HEK293 (cell line): ENCODE data around the gene CC2D2A.
A peak's percentile ranks its signal among the peaks of the same experiment; 100 is the strongest.

Experiments
- GLIS1 ChIP-seq: fragments of 450-650 bp; formaldehyde crosslinking; IDR thresholded peaks from 2 replicates; pipeline ENCODE4 v1.5.1; 2016; ENCODE audit warnings: missing biosample characterization, missing genetic modification characterization
- GLIS2 ChIP-seq: fragments of 450-650 bp; formaldehyde crosslinking; IDR thresholded peaks from 2 replicates; pipeline ENCODE4 v1.5.1; 2016; ENCODE audit warnings: missing biosample characterization, missing genetic modification characterization
- HIC1 ChIP-seq: fragments of 450-650 bp; formaldehyde crosslinking; IDR thresholded peaks from 2 replicates; pipeline ENCODE4 v1.5.1; 2016; ENCODE audit warnings: missing biosample characterization, missing genetic modification characterization
- MYNN ChIP-seq: fragments of 450-650 bp; formaldehyde crosslinking; IDR thresholded peaks from 2 replicates; pipeline ENCODE4 v1.5.1; 2016; ENCODE audit warnings: missing biosample characterization, missing genetic modification characterization, borderline replicate concordance
- PATZ1 ChIP-seq: fragments of 450-650 bp; formaldehyde crosslinking; IDR thresholded peaks from 2 replicates; pipeline ENCODE4 v1.5.1; 2016; ENCODE audit warnings: missing biosample characterization, missing genetic modification characterization
- PRDM6 ChIP-seq: fragments of 450-650 bp; formaldehyde crosslinking; IDR thresholded peaks from 2 replicates; pipeline ENCODE4 v1.5.1; 2017; ENCODE audit warnings: missing biosample characterization, missing genetic modification characterization
- SP3 ChIP-seq: fragments of 450-650 bp; formaldehyde crosslinking; IDR thresholded peaks from 2 replicates; pipeline ENCODE4 v1.5.1; 2016; ENCODE audit warnings: missing biosample characterization, missing genetic modification characterization
- WT1 ChIP-seq: fragments of 450-650 bp; formaldehyde crosslinking; IDR thresholded peaks from 2 replicates; pipeline ENCODE4 v1.5.1; 2016; ENCODE audit warnings: missing biosample characterization, missing genetic modification characterization
- ZBTB1 ChIP-seq: fragments of 450-650 bp; formaldehyde crosslinking; IDR thresholded peaks from 2 replicates; pipeline ENCODE4 v1.5.1; 2016; ENCODE audit warnings: missing biosample characterization, missing genetic modification characterization
- ZBTB10 ChIP-seq: fragments of 450-650 bp; formaldehyde crosslinking; IDR thresholded peaks from 2 replicates; pipeline ENCODE4 v1.5.1; 2016; ENCODE audit warnings: missing biosample characterization, missing genetic modification characterization
- ZBTB8A ChIP-seq: fragments of 450-650 bp; formaldehyde crosslinking; IDR thresholded peaks from 2 replicates; pipeline ENCODE4 v1.5.1; 2016; ENCODE audit warnings: missing biosample characterization, missing genetic modification characterization
- ZFP3 ChIP-seq: fragments of 450-650 bp; formaldehyde crosslinking; IDR thresholded peaks from 2 replicates; pipeline ENCODE4 v1.5.1; 2016; ENCODE audit warnings: low read depth, missing biosample characterization, missing genetic modification characterization
- ZNF184 ChIP-seq: fragments of 450-650 bp; IDR thresholded peaks from 2 replicates; pipeline ENCODE4 v1.5.1; 2018; ENCODE audit warnings: missing biosample characterization, mild to moderate bottlenecking, missing genetic modification characterization
- ZNF214 ChIP-seq: fragments of 450-650 bp; formaldehyde crosslinking; IDR thresholded peaks from 2 replicates; pipeline ENCODE4 v1.5.1; 2017; ENCODE audit warnings: missing biosample characterization, mild to moderate bottlenecking, missing genetic modification characterization, borderline replicate concordance
- ZNF221 ChIP-seq: fragments of 450-650 bp; formaldehyde crosslinking; IDR thresholded peaks from 2 replicates; pipeline ENCODE4 v1.5.1; 2017; ENCODE audit warnings: missing biosample characterization, missing genetic modification characterization, borderline replicate concordance
- ZNF24 ChIP-seq: fragments of 450-650 bp; formaldehyde crosslinking; IDR thresholded peaks from 2 replicates; pipeline ENCODE4 v1.5.1; 2016; ENCODE audit warnings: missing biosample characterization, missing genetic modification characterization
- ZNF311 ChIP-seq: fragments of 450-650 bp; formaldehyde crosslinking; IDR thresholded peaks from 2 replicates; pipeline ENCODE4 v1.5.1; 2017; ENCODE audit warnings: missing biosample characterization, missing genetic modification characterization, borderline replicate concordance
- ZNF404 ChIP-seq: fragments of 450-650 bp; formaldehyde crosslinking; IDR thresholded peaks from 2 replicates; pipeline ENCODE4 v1.5.1; 2017; ENCODE audit warnings: missing biosample characterization, missing genetic modification characterization
- ZNF48 ChIP-seq: fragments of 450-650 bp; formaldehyde crosslinking; IDR thresholded peaks from 2 replicates; pipeline ENCODE4 v1.5.1; 2016; ENCODE audit warnings: missing biosample characterization, missing genetic modification characterization
- ZNF513 ChIP-seq: fragments of 450-650 bp; IDR thresholded peaks from 2 replicates; pipeline ENCODE4 v1.5.1; 2018; ENCODE audit warnings: missing biosample characterization, missing genetic modification characterization
- ZNF555 ChIP-seq: fragments of 450-650 bp; formaldehyde crosslinking; conservative IDR thresholded peaks from 2 replicates; pipeline ENCODE4 v1.5.1; 2017; ENCODE audit warnings: missing biosample characterization, mild to moderate bottlenecking, missing genetic modification characterization, inconsistent platforms
- ZNF561 ChIP-seq: fragments of 450-650 bp; IDR thresholded peaks from 2 replicates; pipeline ENCODE4 v1.5.1; 2018; ENCODE audit warnings: missing biosample characterization, missing genetic modification characterization, borderline replicate concordance
- ZNF600 ChIP-seq: fragments of 450-650 bp; formaldehyde crosslinking; IDR thresholded peaks from 2 replicates; pipeline ENCODE4 v1.5.1; 2016; ENCODE audit warnings: missing biosample characterization, missing genetic modification characterization
- ZNF623 ChIP-seq: fragments of 450-650 bp; formaldehyde crosslinking; IDR thresholded peaks from 2 replicates; pipeline ENCODE4 v1.5.1; 2016; ENCODE audit warnings: missing biosample characterization, missing genetic modification characterization
- ZNF658 ChIP-seq: fragments of 450-650 bp; formaldehyde crosslinking; IDR thresholded peaks from 2 replicates; pipeline ENCODE4; 2016; ENCODE audit warnings: missing biosample characterization, missing genetic modification characterization
- ZNF692 ChIP-seq: fragments of 450-650 bp; formaldehyde crosslinking; IDR thresholded peaks from 2 replicates; pipeline ENCODE4 v1.5.1; 2016; ENCODE audit warnings: missing biosample characterization, missing genetic modification characterization
- ZNF747 ChIP-seq: fragments of 450-650 bp; formaldehyde crosslinking; IDR thresholded peaks from 2 replicates; pipeline ENCODE4 v1.5.1; 2016; ENCODE audit warnings: missing biosample characterization, missing genetic modification characterization
- ZSCAN30 ChIP-seq: fragments of 450-650 bp; IDR thresholded peaks from 2 replicates; pipeline ENCODE4 v1.5.1; 2018; ENCODE audit warnings: missing biosample characterization, mild to moderate bottlenecking, missing genetic modification characterization, moderate library complexity

The CC2D2A gene

GRCh38 chr4:15479089-15479912 lies 9.6 kb downstream of the CC2D2A start (continued):
- TF ChIP-seq ZBTB8A: 0 out of 2 replicates have a peak, but pooled peaks have one; percentile 14
- TF ChIP-seq ZNF311: no peak
- no peak for TF ChIP-seq PATZ1 (tag by site-specific recombination)
- TF ChIP-seq ZNF513 (tag by site-specific recombination): no peak
- no peak for TF ChIP-seq ZNF214
- TF ChIP-seq ZNF221 (tag by site-specific recombination): no peak
- peak; percentile 78 for TF ChIP-seq GLIS2 (tag by site-specific recombination)
- TF ChIP-seq HIC1: no peak
- TF ChIP-seq ZNF623: no peak
- TF ChIP-seq ZNF24 (tag by site-specific recombination): no peak
- TF ChIP-seq ZNF658: no peak
- TF ChIP-seq ZNF184: no peak
- TF ChIP-seq ZBTB10 (tag by site-specific recombination): no peak
- TF ChIP-seq SP3 (tag by site-specific recombination): peak; percentile 69
- TF ChIP-seq ZNF692 (tag by site-specific recombination): no peak
- TF ChIP-seq ZNF747 (tag by site-specific recombination): no peak
- peak; percentile 58; the same call in 1 of the 2 replicates for TF ChIP-seq GLIS1 (tag by site-specific recombination)
- no peak for TF ChIP-seq ZNF404 (tag by site-specific recombination)
- no peak for TF ChIP-seq PRDM6 (tag by site-specific recombination)
- no peak for TF ChIP-seq ZNF48
- no peak for TF ChIP-seq ZBTB1 (tag by site-specific recombination)
- no peak for TF ChIP-seq ZNF555 (tag by site-specific recombination)
- TF ChIP-seq WT1 (tag by site-specific recombination): peak; percentile 51; the same call in 1 of the 2 replicates
- TF ChIP-seq MYNN: no peak
- TF ChIP-seq ZFP3: no peak
- 0 out of 2 replicates have a peak, but pooled peaks have one; percentile 26 for TF ChIP-seq ZSCAN30 (tag by site-specific recombination)
- TF ChIP-seq ZNF561 (tag by site-specific recombination): no peak
- TF ChIP-seq ZNF600: peak; percentile 49; the same call in 1 of the 2 replicates
